H9 (cell line): ENCODE measurements around the gene AKAP12. TPM values are rescaled to one million over a fixed set of nuclear protein-coding genes. Genes with fewer than 3 reads are reported as not detected.

Experiments used
- DNase-seq: peaks from one replicate; pipeline ENCODE4 v3.0.0-alpha.2; 2017
- H2AFZ ChIP-seq: one replicate; pipeline ENCODE4 v1.6.1; 2013; ENCODE audit warnings: mild to moderate bottlenecking, low read length, control low read depth, moderate library complexity
- H2AK5ac ChIP-seq: 2 replicates; pipeline ENCODE4 v1.6.1; 2013; ENCODE audit warnings: low read length, control low read depth, mixed read lengths; ENCODE audit not compliant: insufficient read length
- H2BK120ac ChIP-seq: one replicate; pipeline ENCODE4 v1.6.1; 2013; ENCODE audit warnings: low read depth, mild to moderate bottlenecking, low read length, control low read depth, inconsistent platforms; ENCODE audit not compliant: poor library complexity, severe bottlenecking
- H2BK12ac ChIP-seq: 2 replicates; pipeline ENCODE4 v1.6.1; 2013; ENCODE audit warnings: low read length, control low read depth, mixed read lengths, low read depth; ENCODE audit not compliant: insufficient read length
- H2BK15ac ChIP-seq: 2 replicates; pipeline ENCODE4 v1.6.1; 2013; ENCODE audit warnings: low read depth, low read length, control low read depth
- H2BK20ac ChIP-seq: one replicate; pipeline ENCODE4 v1.6.1; 2013; ENCODE audit warnings: low read depth, mild to moderate bottlenecking, low read length, control low read depth, inconsistent platforms; ENCODE audit not compliant: poor library complexity, severe bottlenecking
- H2BK5ac ChIP-seq: 2 replicates; pipeline ENCODE4 v1.6.1; 2013; ENCODE audit warnings: low read length, control low read depth, mixed read lengths; ENCODE audit not compliant: insufficient read length
- H3K14ac ChIP-seq: 2 replicates; pipeline ENCODE4 v1.6.1; 2013; ENCODE audit warnings: low read length, control low read depth; ENCODE audit not compliant: insufficient read depth
- H3K18ac ChIP-seq: 2 replicates; pipeline ENCODE4 v1.6.1; 2013; ENCODE audit warnings: low read depth, mild to moderate bottlenecking, mixed read lengths, low read length, control low read depth; ENCODE audit not compliant: insufficient read length
- H3K23ac ChIP-seq: 2 replicates; pipeline ENCODE4 v1.6.1; 2013; ENCODE audit warnings: low read length, control low read depth, mixed read lengths, low read depth; ENCODE audit not compliant: insufficient read length
- H3K23me2 ChIP-seq: 2 replicates; pipeline ENCODE4 v1.6.1; 2013; ENCODE audit warnings: low read depth, mild to moderate bottlenecking, mixed read lengths, low read length, control low read depth; ENCODE audit not compliant: insufficient read length, poor library complexity, severe bottlenecking
- H3K27ac ChIP-seq: 2 replicates; pipeline ENCODE4 v1.5.1; 2013; ENCODE audit warnings: low read length, control low read depth, mixed read lengths, low read depth; ENCODE audit not compliant: insufficient read length
- H3K27me3 ChIP-seq: 2 replicates; pipeline ENCODE4 v1.6.1; 2013; ENCODE audit warnings: low read length, control low read depth, inconsistent platforms; ENCODE audit not compliant: insufficient read depth
- H3K4ac ChIP-seq: 2 replicates; pipeline ENCODE4 v1.6.1; 2013; ENCODE audit warnings: low read depth, mild to moderate bottlenecking, control low read depth, inconsistent platforms, low read length, moderate library complexity
- H3K4me1 ChIP-seq: 2 replicates; pipeline ENCODE4 v1.6.1; 2013; ENCODE audit warnings: low read length, control low read depth, inconsistent platforms; ENCODE audit not compliant: insufficient read depth
- H3K4me2 ChIP-seq: 2 replicates; pipeline ENCODE4 v1.6.1; 2013; ENCODE audit warnings: low read length, control low read depth, mixed read lengths; ENCODE audit not compliant: insufficient read length, insufficient read depth
- H3K56ac ChIP-seq: 2 replicates; pipeline ENCODE4 v1.6.1; 2013; ENCODE audit warnings: low read depth, mild to moderate bottlenecking, mixed read lengths, low read length, control low read depth; ENCODE audit not compliant: insufficient read length
- H3K79me1 ChIP-seq: 2 replicates; pipeline ENCODE4 v1.6.1; 2013; ENCODE audit warnings: low read depth, mild to moderate bottlenecking, moderate library complexity, low read length, control low read depth, inconsistent platforms; ENCODE audit not compliant: insufficient read depth, poor library complexity, severe bottlenecking
- H3K79me2 ChIP-seq: 2 replicates; pipeline ENCODE4 v1.6.1; 2013; ENCODE audit warnings: low read length, control low read depth, inconsistent platforms; ENCODE audit not compliant: insufficient read depth
- H3K9ac ChIP-seq: 2 replicates; pipeline ENCODE4 v1.6.1; 2013; ENCODE audit warnings: low read length, control low read depth, mixed read lengths; ENCODE audit not compliant: insufficient read length; ENCODE audit errors: extremely low read depth
- H3K9me3 ChIP-seq: one replicate; pipeline ENCODE4 v1.6.1; 2013; ENCODE audit warnings: low read depth, low read length, inconsistent platforms; ENCODE audit not compliant: control insufficient read depth
- H3T11ph ChIP-seq: one replicate; pipeline ENCODE4 v1.6.1; 2013; ENCODE audit warnings: mild to moderate bottlenecking, low read length, control low read depth, inconsistent platforms
- H4K20me1 ChIP-seq: one replicate; pipeline ENCODE4 v1.6.1; 2013; ENCODE audit not compliant: control insufficient read depth, insufficient read length, insufficient read depth
- H4K5ac ChIP-seq: 2 replicates; pipeline ENCODE4 v1.6.1; 2013; ENCODE audit warnings: low read depth, mild to moderate bottlenecking, mixed read lengths, low read length, control low read depth; ENCODE audit not compliant: insufficient read length
- H4K8ac ChIP-seq: replicated peaks from 2 replicates; pipeline ENCODE4 v1.6.1; 2013; ENCODE audit warnings: low read length, control low read depth, mixed read lengths, low read depth; ENCODE audit not compliant: insufficient read length
- H4K91ac ChIP-seq: 2 replicates; pipeline ENCODE4 v1.6.1; 2013; ENCODE audit warnings: low read depth, mild to moderate bottlenecking, moderate library complexity, mixed read lengths, low read length, control low read depth; ENCODE audit not compliant: insufficient read length
- H3K27ac Mint-ChIP-seq, 3 experiments: 2 replicates in 2 of 3; 3 replicates in 1 of 3; pipeline ENCODE4 v1.8.0; 2020 to 2021; ENCODE audit warnings: mixed read lengths in 3 of 3, mild to moderate bottlenecking in 1 of 3, moderate library complexity in 1 of 3
- H3K27me3 Mint-ChIP-seq: 2 replicates; pipeline ENCODE4 v1.8.0; 2021; ENCODE audit warnings: low read depth, mild to moderate bottlenecking, moderate library complexity, mixed read lengths
- H3K36me3 Mint-ChIP-seq, 3 experiments: 2 replicates in 2 of 3; 3 replicates in 1 of 3; pipeline ENCODE4 v1.8.0; 2020 to 2021; ENCODE audit warnings: low read depth in 3 of 3, mixed read lengths in 3 of 3; ENCODE audit not compliant: insufficient read depth in 1 of 3
- H3K4me1 Mint-ChIP-seq, 2 experiments: 2 replicates each; pipeline ENCODE4 v1.8.0; 2020; ENCODE audit warnings: mixed read lengths in 2 of 2
- H3K4me3 Mint-ChIP-seq, 2 experiments: 2 replicates in 1 of 2; 3 replicates in 1 of 2; pipeline ENCODE4 v1.8.0; 2020 to 2021; ENCODE audit warnings: mild to moderate bottlenecking in 2 of 2, mixed read lengths in 2 of 2, moderate library complexity in 1 of 2
- H3K9me3 Mint-ChIP-seq, 2 experiments: 2 replicates in 1 of 2; 3 replicates in 1 of 2; pipeline ENCODE4 v1.8.0; 2020; ENCODE audit warnings: mild to moderate bottlenecking in 2 of 2, mixed read lengths in 2 of 2, moderate library complexity in 1 of 2
- CTCF ChIP-seq: fragments of 200-600 bp; sonication (generic); conservative IDR thresholded peaks from 3 replicates; pipeline ENCODE4 v1.8.0; 2021; ENCODE audit warnings: antibody characterized with exemption, mild to moderate bottlenecking
- WGBS: extraction: QIAGEN DNeasy Blood & Tissue Kit; methylation state at CpG from one replicate; pipeline ENCODE4 v1.1.7; 2013; ENCODE audit warnings: missing lambda C conversion rate, low lambda C conversion rate, mixed read lengths; ENCODE audit not compliant: insufficient read length; ENCODE audit errors: extremely low coverage; 5-methylcytosine and 5-hydroxymethylcytosine counted together
- total RNA-seq: library from RNA; stranded (reverse); gene quantifications from 2 replicates; pipeline ENCODE4 v1.2.1, GENCODE V29; 2021

AKAP12 gene
- total RNA-seq, 1 experiment from 2014 or later: 52.3 TPM

- no peak overlapping the region for H3K4me3 Mint-ChIP-seq
- no peak overlapping the region for H3K4me2 ChIP-seq
- H3K4me1 Mint-ChIP-seq: peaks cover 2 to 5% of the 10 kb centered on the region in 2 experiments; a peak in 3 of 4 replicates
- TF ChIP-seq CTCF: no peak
- H3K9ac ChIP-seq: no peak overlapping the region
- H3K9me3 ChIP-seq: no peaks in the 10 kb centered on the region
- H3K27me3 Mint-ChIP-seq: no peaks in the 10 kb centered on the region
- no peaks in the 10 kb centered on the region for H3K9me3 Mint-ChIP-seq
- no peak overlapping the region for H4K8ac ChIP-seq
- H3T11ph ChIP-seq: no peak overlapping the region
- H4K20me1 ChIP-seq: no peaks in the 10 kb centered on the region
- H2BK15ac ChIP-seq: no peak overlapping the region
- no peaks in the 10 kb centered on the region for H3K23me2 ChIP-seq
- no peak overlapping the region for H4K5ac ChIP-seq
- no peak overlapping the region for H2BK20ac ChIP-seq
- no peak overlapping the region for H4K91ac ChIP-seq
- H2BK12ac ChIP-seq: no peak overlapping the region
- H3K56ac ChIP-seq: no peak overlapping the region
- no peak overlapping the region for H3K27ac ChIP-seq
- no peak overlapping the region for H2BK120ac ChIP-seq
- no peak overlapping the region for H3K18ac ChIP-seq
- no peak overlapping the region for H2AK5ac ChIP-seq
- H3K79me1 ChIP-seq: no peaks in the 10 kb centered on the region
- no peak overlapping the region for H3K23ac ChIP-seq
- no peaks in the 10 kb centered on the region for H3K4me1 ChIP-seq
- DNase-seq: no peak
- H3K14ac ChIP-seq: no peak overlapping the region
- no peak overlapping the region for H3K27ac Mint-ChIP-seq
- H3K36me3 Mint-ChIP-seq: peaks cover 0 to 20% (median 1%) of the 10 kb centered on the region in 3 experiments; a peak in 4 of 7 replicates
- H2BK5ac ChIP-seq: no peak overlapping the region
- H3K4ac ChIP-seq: no peak overlapping the region
- no peaks in the 10 kb centered on the region for H3K27me3 ChIP-seq
- H3K79me2 ChIP-seq: no peaks in the 10 kb centered on the region
- no peak overlapping the region for H2AFZ ChIP-seq
- WGBS: no CpG with 5 or more reads among the region's 5 CpGs
These were observed 119.7 kb downstream of the AKAP12 start for GRCh38 chr6:151359486-151359885.
